AG10803 (cell line): Measurements from ENCODE around the gene PCDHA9.

Experiments used
- DNase-seq: peaks from one replicate; pipeline ENCODE4 v3.0.0; 2010; ENCODE audit warnings: low read depth
- H3K4me3 ChIP-seq: 2 replicates; pipeline ENCODE4 v1.5.1; 2011; ENCODE audit warnings: mild to moderate bottlenecking, low read length, control low read depth
- CTCF ChIP-seq: conservative IDR thresholded peaks from 2 replicates; pipeline ENCODE4 v1.5.1; 2011; ENCODE audit warnings: mild to moderate bottlenecking, low read length, control low read depth, inconsistent platforms

Gene PCDHA9

GRCh38 chr5:140883373-140883772, 35.2 kb downstream of the PCDHA9 start:
- no peak for TF ChIP-seq CTCF
- no peak overlapping the region for H3K4me3 ChIP-seq
- DNase-seq = no peak

- no peak for TF ChIP-seq CTCF
- H3K4me3 ChIP-seq = no peak overlapping the region
- no peak for DNase-seq
These were observed 35.9 kb downstream of the PCDHA9 start for GRCh38 chr5:140883927-140884697.
